Measurements from ENCODE around the gene SOD2.
"Not testable (repeated sequence)": the region's sequence is repeated elsewhere in the genome, so short reads cannot be mapped to it uniquely, and the experiment has no call there.

SOD2 gene

DNA sequence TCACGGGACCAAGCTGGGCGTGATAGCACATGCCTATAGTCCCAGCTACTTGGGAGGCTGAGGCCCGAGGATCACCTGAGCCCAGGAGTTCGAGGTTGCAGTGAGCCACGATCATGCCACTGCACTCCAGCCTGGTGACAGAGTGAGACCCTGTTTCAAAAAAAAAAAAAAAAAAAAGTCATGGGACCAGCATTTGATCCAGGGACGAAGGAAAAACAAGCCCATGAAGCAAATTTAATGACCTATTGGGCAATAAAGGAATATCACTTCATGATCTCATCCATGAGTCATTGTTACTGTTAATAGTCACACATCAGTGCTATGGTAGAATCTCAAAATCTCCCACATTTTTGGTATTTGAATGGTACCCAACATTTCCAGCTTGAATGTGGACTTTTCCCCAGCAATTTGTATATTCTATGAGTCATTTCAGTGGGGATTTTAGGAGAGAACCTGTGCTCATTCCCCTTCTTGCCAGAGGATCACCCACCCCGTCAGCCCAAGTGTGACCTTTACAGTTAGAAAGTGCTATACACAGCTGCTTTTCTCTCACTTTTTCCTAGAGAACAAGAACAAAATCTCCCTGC, 8.5 kb upstream of the SOD2 start:
- Mint-ChIP-seq H3K27me3 (ENCODE audit: low read depth) (peaks cover 2% of the 10 kb centered on the region), H3K27ac (no peak overlapping the region), H3K36me3 (ENCODE audit: low read depth) (no peaks in the 10 kb centered on the region), H3K4me1 (ENCODE audit: low read depth) (peaks cover 6% of the 10 kb centered on the region), H3K9me3 (no peaks in the 10 kb centered on the region), H3K4me3 (no peak overlapping the region)
- DNase-seq (ENCODE audit: low spot score): no peak

DNA sequence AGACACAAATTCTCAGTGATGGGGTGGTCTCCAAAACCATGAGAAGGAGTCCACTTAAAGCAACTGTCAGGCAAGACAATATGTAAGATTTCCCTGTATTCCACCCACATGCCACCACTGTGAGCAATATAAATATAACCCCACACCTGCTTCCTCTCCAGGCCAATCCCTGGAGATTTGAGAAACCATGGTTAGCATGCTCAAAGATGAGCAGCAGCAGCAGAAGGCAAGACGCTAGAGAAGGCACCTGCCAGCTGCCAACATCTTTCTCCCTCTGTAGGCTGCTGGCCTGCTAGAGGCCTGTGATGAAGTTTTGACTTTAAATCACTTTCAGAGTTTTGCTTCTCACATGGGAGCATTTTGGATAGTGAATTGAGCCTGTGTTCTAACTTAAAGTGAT, 7.9 kb upstream of the SOD2 start:
- H3K27me3 Mint-ChIP-seq (ENCODE audit: low read depth): no peaks in the 10 kb centered on the region
- no peaks in the 10 kb centered on the region for H3K9me3 Mint-ChIP-seq
- H3K4me1 Mint-ChIP-seq (ENCODE audit: low read depth): peaks cover 6% of the 10 kb centered on the region
- H3K4me3 Mint-ChIP-seq: no peak overlapping the region
- H3K27ac Mint-ChIP-seq: no peak overlapping the region
- DNase-seq (ENCODE audit: low spot score): no peak
- H3K36me3 Mint-ChIP-seq (ENCODE audit: low read depth): no peaks in the 10 kb centered on the region

DNA sequence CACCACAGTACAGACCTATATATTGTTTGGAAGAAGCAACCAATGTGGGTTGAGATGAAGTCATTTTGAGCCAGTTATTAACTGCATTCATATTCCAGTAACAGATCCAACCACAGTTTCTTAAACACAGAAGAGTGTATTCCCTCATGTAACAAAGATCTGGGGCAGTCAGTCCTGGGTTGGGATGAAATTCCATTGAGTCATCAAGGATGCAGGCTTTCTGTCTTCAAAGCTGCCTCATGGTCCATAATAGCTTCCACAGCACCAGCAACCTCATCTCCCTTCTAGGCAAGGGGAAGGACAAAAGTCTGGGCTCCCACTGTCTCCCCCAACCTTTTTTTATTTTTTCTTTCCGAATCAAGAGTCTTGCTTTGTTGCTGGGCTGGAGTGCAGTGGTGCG, 2.9 kb upstream of the SOD2 start:
- Mint-ChIP-seq H3K4me3 (no peak overlapping the region), H3K27me3 (ENCODE audit: low read depth) (no peaks in the 10 kb centered on the region), H3K9me3 (no peaks in the 10 kb centered on the region), H3K27ac (no peak overlapping the region), H3K36me3 (ENCODE audit: low read depth) (peaks cover 7% of the 10 kb centered on the region), H3K4me1 (ENCODE audit: low read depth) (peaks cover 31% of the 10 kb centered on the region)
- no peak for DNase-seq (ENCODE audit: low spot score)

DNA sequence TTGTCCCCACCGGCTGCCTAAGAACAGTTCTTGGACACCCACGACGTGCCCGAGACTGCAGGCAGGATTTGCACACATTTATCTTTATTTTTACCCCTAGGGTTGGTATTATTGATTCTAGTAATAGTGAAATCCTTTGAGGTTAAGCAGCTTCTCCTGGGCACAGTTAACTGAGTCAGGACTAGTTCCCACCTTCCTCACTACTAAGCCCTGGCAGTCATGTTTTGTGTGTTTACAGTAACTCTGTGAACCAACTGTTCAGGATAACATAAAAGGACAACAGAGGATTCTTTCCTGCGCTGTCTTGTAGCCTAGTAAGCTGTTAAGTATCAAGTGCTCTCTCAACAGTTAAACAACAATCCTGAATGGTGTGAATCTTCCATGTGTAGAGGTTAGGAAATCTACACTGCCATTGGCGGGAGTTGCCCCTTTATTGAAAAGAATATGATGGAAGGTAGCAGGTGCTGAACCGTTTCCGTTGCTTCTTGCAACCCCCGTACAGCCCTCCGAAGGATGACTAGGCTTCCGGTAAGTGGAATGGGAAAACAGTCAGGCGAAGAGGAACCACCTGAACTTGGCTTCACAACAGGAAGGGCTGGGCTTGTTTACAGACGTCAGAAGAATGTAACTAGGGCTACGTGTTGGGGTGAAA, 979 bp upstream of the SOD2 start:
- Mint-ChIP-seq H3K36me3 (ENCODE audit: low read depth) (peaks cover 13% of the 10 kb centered on the region), H3K27me3 (ENCODE audit: low read depth) (no peaks in the 10 kb centered on the region), H3K27ac (peak overlapping the region; percentile 95), H3K4me1 (ENCODE audit: low read depth) (peaks cover 35% of the 10 kb centered on the region), H3K9me3 (no peaks in the 10 kb centered on the region), H3K4me3 (peak overlapping the region; percentile 94)
- DNase-seq (ENCODE audit: low spot score): no peak

DNA sequence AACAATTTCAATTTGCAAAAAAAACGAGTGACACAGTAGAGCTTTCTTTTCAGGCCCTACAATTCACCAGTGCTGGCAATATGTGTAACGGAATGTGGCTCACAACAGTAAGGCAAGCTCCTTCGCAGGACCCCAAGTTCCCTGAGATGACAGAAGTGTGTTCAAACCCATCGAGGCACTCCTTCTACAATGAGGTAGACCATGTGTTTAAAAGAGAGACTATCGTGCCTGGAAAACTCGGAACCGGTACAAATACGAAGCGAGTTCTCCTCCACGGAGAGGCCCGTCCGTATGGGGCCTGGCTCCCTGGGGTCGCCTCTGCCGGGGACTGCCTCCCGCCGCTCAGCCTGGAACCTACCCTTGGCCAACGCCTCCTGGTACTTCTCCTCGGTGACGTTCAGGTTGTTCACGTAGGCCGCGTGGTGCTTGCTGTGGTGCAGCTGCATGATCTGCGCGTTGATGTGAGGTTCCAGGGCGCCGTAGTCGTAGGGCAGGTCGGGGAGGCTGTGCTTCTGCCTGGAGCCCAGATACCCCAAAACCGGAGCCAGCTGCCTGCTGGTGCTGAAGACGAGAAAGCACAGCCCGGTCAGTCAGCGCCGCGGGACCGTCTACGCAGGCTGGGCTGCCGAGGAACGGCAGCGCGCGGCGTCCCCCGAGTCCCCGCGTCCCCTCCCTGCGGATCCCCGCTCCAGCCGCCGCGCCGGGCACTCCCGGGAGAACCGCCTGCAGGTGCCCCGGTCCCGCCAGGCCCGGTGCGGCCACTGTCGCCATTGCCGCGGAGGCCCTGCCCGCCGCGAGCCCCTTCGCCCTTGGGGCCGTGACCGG, 526 bp downstream of the SOD2 start:
- peaks cover 42% of the 10 kb centered on the region for H3K4me1 Mint-ChIP-seq (ENCODE audit: low read depth)

DNA sequence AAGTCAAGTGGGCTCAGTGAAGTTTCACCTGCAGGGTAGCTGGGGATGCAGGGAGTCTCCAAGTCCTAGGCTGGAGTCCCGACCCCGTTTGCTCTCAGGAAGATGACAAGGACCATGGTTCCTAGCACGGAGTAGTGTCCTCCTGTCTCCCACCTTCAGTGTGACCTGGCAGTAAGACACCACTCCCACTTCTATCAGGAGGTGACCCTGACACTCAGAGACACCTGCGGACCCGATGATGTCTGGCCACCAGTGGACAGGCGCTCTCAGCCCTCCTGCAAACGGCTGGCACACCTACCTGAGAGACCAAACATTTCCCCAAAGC, 1.1 kb downstream of the SOD2 start:
- Mint-ChIP-seq H3K4me3 (peak overlapping the region; percentile 75), H3K36me3 (ENCODE audit: low read depth) (peaks cover 32% of the 10 kb centered on the region), H3K4me1 (ENCODE audit: low read depth) (peaks cover 43% of the 10 kb centered on the region), H3K27me3 (ENCODE audit: low read depth) (no peaks in the 10 kb centered on the region), H3K27ac (peak overlapping the region; percentile 96), H3K9me3 (no peaks in the 10 kb centered on the region)
- DNase-seq (ENCODE audit: low spot score): no peak

More for the DNA sequence above, 526 bp downstream of the SOD2 start:
- Mint-ChIP-seq H3K36me3 (ENCODE audit: low read depth) (peaks cover 26% of the 10 kb centered on the region), H3K9me3 (no peaks in the 10 kb centered on the region), H3K27me3 (ENCODE audit: low read depth) (no peaks in the 10 kb centered on the region), H3K4me3 (peak overlapping the region; percentile 83), H3K27ac (peak overlapping the region; percentile 96)
- DNase-seq (ENCODE audit: low spot score): peak; percentile 64

DNA sequence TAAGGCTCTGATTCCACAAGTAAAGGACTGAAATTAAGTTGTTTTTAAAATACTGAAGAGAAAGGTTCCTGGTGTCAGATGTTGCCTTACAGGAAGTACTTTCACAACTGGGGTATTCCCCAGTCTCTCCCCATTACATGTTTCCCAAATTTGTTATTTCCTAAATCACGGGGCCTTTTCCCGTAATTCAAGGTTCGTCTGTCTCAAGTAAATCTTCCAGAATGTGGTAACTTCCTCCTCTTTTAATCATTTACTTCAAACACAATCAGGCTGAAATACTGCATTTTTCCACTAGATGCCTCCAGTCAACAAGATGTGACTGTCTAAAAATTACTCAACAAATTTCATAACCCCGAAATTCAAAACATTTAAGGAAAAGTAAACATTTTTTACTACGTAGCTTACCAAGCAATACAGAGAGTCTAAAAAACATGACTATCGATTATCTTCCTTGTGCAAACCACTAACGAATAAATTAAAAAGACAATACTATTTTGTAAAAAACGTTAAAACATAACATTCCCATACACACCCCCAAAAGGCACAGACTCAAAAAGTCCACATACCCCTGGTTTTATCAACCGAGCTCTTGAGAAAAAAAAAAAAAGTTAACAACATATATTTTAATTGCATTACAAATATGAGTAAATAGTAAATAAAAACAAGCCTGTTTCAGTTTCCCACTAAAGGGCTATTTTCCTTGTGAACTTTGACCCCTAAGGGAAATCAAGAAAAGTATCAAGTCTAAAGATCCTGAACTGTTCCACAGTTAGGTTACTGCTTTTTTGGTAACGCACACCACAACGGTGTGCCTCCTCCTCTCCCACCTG, 1.7 kb downstream of the SOD2 start:
- Mint-ChIP-seq H3K27ac (peak overlapping the region; percentile 96), H3K4me1 (ENCODE audit: low read depth) (peaks cover 45% of the 10 kb centered on the region)
- peak; percentile 10 for DNase-seq (ENCODE audit: low spot score)

DNA sequence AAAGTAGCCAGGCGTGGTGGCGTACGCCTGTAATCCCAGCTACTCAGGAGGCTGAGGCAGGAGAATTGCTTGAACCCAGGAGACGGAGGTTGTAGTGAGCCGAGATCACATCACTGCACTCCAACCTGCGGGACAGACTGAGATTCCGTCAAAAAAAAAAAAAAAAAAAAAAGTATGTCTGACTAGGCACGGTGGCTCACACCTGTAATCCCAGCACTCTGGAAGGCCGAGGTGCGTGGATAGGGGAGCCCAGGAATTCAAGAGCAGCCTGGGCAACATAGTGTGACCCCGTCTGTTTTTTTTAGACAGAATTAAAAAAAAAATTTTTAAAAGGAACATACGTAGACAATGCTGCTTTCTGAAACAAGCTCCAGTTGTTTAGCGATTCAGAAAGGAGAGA, 2.9 kb downstream of the SOD2 start:
- not testable (repeated sequence) for H3K27ac Mint-ChIP-seq, H3K4me3 Mint-ChIP-seq

More for the DNA sequence above, 1.7 kb downstream of the SOD2 start:
- Mint-ChIP-seq H3K36me3 (ENCODE audit: low read depth) (peaks cover 36% of the 10 kb centered on the region), H3K4me3 (peak overlapping the region; percentile 75), H3K27me3 (ENCODE audit: low read depth) (no peaks in the 10 kb centered on the region), H3K9me3 (no peaks in the 10 kb centered on the region)

DNA sequence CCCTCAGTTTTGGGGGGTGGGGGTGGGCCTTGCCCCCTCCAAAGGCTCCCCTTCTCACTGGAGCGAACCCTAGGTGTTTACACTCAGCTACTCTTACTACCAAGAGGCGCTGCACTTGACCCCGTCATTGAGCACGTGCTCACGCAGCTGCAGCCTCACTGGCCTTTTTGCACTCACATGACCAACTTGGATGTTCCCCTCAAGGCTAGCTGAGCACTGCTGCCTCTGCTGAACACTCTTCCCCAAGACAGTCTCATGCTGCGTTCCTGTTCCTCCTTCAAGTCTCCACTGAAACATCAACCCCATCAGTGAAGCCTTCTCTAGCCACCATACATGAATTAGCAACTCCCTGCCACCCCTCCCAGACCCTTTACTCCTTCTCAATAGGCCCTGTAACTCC, 4.0 kb downstream of the SOD2 start:
- peaks cover 48% of the 10 kb centered on the region for H3K36me3 Mint-ChIP-seq (ENCODE audit: low read depth)
- H3K9me3 Mint-ChIP-seq: no peaks in the 10 kb centered on the region
- DNase-seq (ENCODE audit: low spot score): no peak
- H3K27ac Mint-ChIP-seq: no peak overlapping the region
- H3K4me3 Mint-ChIP-seq: no peak overlapping the region
- peaks cover 39% of the 10 kb centered on the region for H3K4me1 Mint-ChIP-seq (ENCODE audit: low read depth)
- no peaks in the 10 kb centered on the region for H3K27me3 Mint-ChIP-seq (ENCODE audit: low read depth)

More for the DNA sequence above, 2.9 kb downstream of the SOD2 start:
- not testable (repeated sequence) for H3K27me3 Mint-ChIP-seq (ENCODE audit: low read depth); DNase-seq (ENCODE audit: low spot score); H3K9me3 Mint-ChIP-seq
- Mint-ChIP-seq H3K4me1 (ENCODE audit: low read depth) (peaks cover 49% of the 10 kb centered on the region), H3K36me3 (ENCODE audit: low read depth) (peaks cover 44% of the 10 kb centered on the region)

DNA sequence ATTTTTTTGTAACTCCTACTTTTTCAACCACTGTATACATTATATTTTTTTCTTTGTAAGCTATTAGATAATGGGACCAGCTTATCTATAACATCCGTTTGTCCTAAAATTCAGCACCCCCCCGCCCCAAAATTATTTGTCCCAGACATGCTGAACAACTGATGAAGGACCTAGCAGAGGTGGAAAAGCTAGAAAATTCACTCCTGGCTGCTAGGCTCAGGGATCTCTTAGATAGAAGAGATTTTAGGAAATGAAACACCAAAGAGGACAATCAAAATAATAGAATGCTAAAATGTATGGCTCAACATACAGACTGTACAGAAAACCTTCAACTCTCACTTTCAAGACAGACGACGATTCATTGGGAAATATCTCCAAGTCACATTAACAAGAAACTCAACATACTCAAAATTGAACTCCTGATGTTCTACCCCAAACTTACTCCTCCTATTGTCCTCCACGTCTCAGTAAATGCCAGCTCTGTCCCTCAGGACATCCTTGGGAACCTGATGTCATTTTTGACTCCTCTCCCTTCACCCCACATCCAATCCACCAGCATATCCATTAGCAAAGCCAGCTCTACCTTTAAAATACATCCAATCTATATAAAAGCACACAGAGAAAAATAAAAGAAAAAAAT, 4.7 kb downstream of the SOD2 start:
- no peaks in the 10 kb centered on the region for H3K9me3 Mint-ChIP-seq
- no peaks in the 10 kb centered on the region for H3K27me3 Mint-ChIP-seq (ENCODE audit: low read depth)
- H3K4me1 Mint-ChIP-seq (ENCODE audit: low read depth): peaks cover 36% of the 10 kb centered on the region
- peak overlapping the region; percentile 23 for H3K27ac Mint-ChIP-seq
- H3K4me3 Mint-ChIP-seq: no peak overlapping the region
- H3K36me3 Mint-ChIP-seq (ENCODE audit: low read depth): peaks cover 51% of the 10 kb centered on the region
- no peak for DNase-seq (ENCODE audit: low spot score)

DNA sequence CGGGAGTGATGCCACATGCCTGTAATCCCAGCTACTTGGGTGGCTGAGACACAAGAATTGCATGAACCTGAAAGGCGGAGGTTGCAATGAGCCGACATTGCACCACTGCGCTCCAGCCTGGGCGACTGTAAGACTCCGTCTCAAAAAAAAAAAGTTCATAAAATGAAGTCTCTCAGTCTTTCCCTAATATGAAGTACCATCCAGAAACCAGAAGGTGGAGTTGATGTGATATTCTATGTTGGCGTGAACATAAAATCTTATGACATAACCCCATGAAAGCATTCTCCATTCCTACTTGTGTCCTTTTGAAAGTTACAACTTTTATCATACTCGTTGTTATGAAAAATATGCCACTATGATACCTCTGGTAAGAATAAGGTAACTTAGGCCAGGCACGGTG, 5.7 kb downstream of the SOD2 start:
- no peak overlapping the region for H3K27ac Mint-ChIP-seq
- H3K4me1 Mint-ChIP-seq (ENCODE audit: low read depth): peaks cover 36% of the 10 kb centered on the region
- no peaks in the 10 kb centered on the region for H3K27me3 Mint-ChIP-seq (ENCODE audit: low read depth)
- peaks cover 56% of the 10 kb centered on the region for H3K36me3 Mint-ChIP-seq (ENCODE audit: low read depth)
- H3K4me3 Mint-ChIP-seq: no peak overlapping the region
- no peaks in the 10 kb centered on the region for H3K9me3 Mint-ChIP-seq
- DNase-seq (ENCODE audit: low spot score): no peak

DNA sequence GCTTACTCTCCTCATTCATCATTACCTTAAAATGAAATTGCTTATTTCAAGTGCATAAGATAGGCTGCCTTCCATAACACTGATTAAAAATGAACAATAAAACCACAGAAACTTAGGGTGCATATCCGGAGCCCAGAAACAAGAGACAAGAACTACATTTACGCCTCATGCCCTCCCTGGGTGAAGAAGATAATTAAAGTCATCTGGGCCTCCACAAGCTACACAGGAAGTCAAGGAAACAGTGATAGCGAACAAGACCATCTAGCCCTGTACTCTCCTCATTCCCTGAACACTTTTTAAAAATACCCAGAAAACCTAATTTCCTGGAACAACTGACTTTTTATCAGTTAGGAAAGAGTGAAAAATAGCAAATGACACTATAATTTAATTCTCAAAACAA, 6.3 kb downstream of the SOD2 start:
- Mint-ChIP-seq H3K4me1 (ENCODE audit: low read depth) (peaks cover 30% of the 10 kb centered on the region), H3K36me3 (ENCODE audit: low read depth) (peaks cover 55% of the 10 kb centered on the region), H3K27ac (peak overlapping the region; percentile 73), H3K9me3 (no peaks in the 10 kb centered on the region), H3K4me3 (peak overlapping the region; percentile 30), H3K27me3 (ENCODE audit: low read depth) (no peaks in the 10 kb centered on the region)
- DNase-seq (ENCODE audit: low spot score): no peak

DNA sequence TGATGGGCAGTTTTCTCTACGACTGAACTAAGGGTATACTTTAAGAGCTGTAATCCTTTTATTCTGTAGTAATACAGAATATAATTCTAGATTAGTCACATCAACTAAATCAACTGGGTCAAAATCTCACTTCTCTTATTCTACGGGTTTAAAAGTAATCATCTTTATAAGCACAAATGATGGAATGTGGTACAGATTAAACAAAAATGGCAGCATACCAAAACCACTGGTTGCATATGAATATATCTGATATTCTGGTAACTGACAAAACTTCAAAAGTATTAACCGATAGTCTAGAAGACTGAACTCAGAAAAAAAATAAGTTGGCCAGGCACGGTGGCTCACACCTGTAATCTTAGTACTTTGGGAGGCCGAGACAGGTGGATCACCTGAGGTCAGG, 7.0 kb downstream of the SOD2 start:
- Mint-ChIP-seq H3K9me3 (no peaks in the 10 kb centered on the region), H3K4me3 (no peak overlapping the region), H3K36me3 (ENCODE audit: low read depth) (peaks cover 58% of the 10 kb centered on the region), H3K27ac (no peak overlapping the region), H3K4me1 (ENCODE audit: low read depth) (peaks cover 25% of the 10 kb centered on the region), H3K27me3 (ENCODE audit: low read depth) (no peaks in the 10 kb centered on the region)
- no peak for DNase-seq (ENCODE audit: low spot score)
